ENCODE measurements around the gene TOP1. TPM values are rescaled to one million over a fixed set of nuclear protein-coding genes. Genes with fewer than 3 reads are reported as not detected.

The TOP1 gene
- total and polyA plus RNA-seq, 9 of the 15 experiments (the other 6 are each of a cell fraction or from before 2014, with no cell fraction given), result 26.4 to 127 (median 39.6) TPM

DNA sequence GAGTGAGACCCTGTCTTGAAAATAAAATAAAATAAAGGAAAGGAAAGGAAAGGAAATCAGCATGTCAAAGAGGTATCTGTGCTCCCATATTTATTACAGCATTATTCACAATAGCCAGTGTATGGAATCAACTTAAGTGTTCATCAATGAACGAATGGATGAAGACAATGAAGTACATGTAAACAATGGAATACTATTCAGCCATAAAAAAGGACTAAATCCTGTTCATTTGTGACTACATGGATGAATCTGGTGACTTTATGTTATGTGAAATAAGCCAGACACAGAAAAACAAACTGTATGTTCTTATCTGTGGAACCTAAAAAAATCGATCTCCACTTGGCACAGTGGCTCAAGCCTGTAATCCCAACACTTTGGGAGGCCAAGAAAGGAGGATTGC is 28.0 kb upstream of the TOP1 start (continued):
- TF ChIP-seq, protein P1, sequence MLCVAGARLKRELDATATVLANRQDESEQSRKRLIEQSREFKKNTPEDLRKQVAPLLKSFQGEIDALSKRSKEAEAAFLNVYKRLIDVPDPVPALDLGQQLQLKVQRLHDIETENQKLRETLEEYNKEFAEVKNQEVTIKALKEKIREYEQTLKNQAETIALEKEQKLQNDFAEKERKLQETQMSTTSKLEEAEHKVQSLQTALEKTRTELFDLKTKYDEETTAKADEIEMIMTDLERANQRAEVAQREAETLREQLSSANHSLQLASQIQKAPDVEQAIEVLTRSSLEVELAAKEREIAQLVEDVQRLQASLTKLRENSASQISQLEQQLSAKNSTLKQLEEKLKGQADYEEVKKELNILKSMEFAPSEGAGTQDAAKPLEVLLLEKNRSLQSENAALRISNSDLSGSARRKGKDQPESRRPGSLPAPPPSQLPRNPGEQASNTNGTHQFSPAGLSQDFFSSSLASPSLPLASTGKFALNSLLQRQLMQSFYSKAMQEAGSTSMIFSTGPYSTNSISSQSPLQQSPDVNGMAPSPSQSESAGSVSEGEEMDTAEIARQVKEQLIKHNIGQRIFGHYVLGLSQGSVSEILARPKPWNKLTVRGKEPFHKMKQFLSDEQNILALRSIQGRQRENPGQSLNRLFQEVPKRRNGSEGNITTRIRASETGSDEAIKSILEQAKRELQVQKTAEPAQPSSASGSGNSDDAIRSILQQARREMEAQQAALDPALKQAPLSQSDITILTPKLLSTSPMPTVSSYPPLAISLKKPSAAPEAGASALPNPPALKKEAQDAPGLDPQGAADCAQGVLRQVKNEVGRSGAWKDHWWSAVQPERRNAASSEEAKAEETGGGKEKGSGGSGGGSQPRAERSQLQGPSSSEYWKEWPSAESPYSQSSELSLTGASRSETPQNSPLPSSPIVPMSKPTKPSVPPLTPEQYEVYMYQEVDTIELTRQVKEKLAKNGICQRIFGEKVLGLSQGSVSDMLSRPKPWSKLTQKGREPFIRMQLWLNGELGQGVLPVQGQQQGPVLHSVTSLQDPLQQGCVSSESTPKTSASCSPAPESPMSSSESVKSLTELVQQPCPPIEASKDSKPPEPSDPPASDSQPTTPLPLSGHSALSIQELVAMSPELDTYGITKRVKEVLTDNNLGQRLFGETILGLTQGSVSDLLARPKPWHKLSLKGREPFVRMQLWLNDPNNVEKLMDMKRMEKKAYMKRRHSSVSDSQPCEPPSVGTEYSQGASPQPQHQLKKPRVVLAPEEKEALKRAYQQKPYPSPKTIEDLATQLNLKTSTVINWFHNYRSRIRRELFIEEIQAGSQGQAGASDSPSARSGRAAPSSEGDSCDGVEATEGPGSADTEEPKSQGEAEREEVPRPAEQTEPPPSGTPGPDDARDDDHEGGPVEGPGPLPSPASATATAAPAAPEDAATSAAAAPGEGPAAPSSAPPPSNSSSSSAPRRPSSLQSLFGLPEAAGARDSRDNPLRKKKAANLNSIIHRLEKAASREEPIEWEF (CRISPR knock-in tag; IDR thresholded peaks at IDR 0.05), result no peak
- TF ChIP-seq HMG20A (CRISPR knock-in tag; conservative IDR thresholded peaks at IDR 0.05) (no peak), ZNF551 (CRISPR knock-in tag; IDR thresholded peaks at IDR 0.05) (no peak), IFI16 (CRISPR knock-in tag; IDR thresholded peaks at IDR 0.05) (no peak), ZNF79 (CRISPR knock-in tag; IDR thresholded peaks at IDR 0.05; ENCODE audit: low read depth) (no peak), PRMT5 (CRISPR knock-in tag; IDR thresholded peaks at IDR 0.05) (no peak), ELF4 (CRISPR knock-in tag; IDR thresholded peaks at IDR 0.05) (no peak), KDM1A (IDR thresholded peaks at IDR 0.05) (peak in 1 of 2 experiments; percentile 46; a peak in 2 of 4 replicates), BCOR (IDR thresholded peaks at IDR 0.05) (0 out of 2 replicates have a peak, but pooled peaks have one; percentile 19)
- TF ChIP-seq, protein P2, sequence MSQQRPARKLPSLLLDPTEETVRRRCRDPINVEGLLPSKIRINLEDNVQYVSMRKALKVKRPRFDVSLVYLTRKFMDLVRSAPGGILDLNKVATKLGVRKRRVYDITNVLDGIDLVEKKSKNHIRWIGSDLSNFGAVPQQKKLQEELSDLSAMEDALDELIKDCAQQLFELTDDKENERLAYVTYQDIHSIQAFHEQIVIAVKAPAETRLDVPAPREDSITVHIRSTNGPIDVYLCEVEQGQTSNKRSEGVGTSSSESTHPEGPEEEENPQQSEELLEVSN (IDR thresholded peaks at IDR 0.05; ENCODE audit: borderline replicate concordance in 1 of 2, extremely low read depth in 1 of 2, insufficient read depth in 1 of 2, insufficient read length in 1 of 2, low read depth in 1 of 2, low read length in 1 of 2, poor library complexity in 1 of 2, severe bottlenecking in 1 of 2), result no peak
- TF ChIP-seq, protein P3, sequence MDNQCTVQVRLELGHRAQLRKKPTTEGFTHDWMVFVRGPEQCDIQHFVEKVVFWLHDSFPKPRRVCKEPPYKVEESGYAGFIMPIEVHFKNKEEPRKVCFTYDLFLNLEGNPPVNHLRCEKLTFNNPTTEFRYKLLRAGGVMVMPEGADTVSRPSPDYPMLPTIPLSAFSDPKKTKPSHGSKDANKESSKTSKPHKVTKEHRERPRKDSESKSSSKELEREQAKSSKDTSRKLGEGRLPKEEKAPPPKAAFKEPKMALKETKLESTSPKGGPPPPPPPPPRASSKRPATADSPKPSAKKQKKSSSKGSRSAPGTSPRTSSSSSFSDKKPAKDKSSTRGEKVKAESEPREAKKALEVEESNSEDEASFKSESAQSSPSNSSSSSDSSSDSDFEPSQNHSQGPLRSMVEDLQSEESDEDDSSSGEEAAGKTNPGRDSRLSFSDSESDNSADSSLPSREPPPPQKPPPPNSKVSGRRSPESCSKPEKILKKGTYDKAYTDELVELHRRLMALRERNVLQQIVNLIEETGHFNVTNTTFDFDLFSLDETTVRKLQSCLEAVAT (IDR thresholded peaks at IDR 0.05), result no peak
